GM19099 (cell line): ENCODE results near the gene FLNA.

Experiments used
- POLR2A ChIP-seq: IDR thresholded peaks from 3 replicates; pipeline ENCODE4 v1.6.1; 2011; ENCODE audit warnings: low read depth; ENCODE audit not compliant: insufficient read length; ENCODE audit errors: extremely low read depth

Gene FLNA

DNA sequence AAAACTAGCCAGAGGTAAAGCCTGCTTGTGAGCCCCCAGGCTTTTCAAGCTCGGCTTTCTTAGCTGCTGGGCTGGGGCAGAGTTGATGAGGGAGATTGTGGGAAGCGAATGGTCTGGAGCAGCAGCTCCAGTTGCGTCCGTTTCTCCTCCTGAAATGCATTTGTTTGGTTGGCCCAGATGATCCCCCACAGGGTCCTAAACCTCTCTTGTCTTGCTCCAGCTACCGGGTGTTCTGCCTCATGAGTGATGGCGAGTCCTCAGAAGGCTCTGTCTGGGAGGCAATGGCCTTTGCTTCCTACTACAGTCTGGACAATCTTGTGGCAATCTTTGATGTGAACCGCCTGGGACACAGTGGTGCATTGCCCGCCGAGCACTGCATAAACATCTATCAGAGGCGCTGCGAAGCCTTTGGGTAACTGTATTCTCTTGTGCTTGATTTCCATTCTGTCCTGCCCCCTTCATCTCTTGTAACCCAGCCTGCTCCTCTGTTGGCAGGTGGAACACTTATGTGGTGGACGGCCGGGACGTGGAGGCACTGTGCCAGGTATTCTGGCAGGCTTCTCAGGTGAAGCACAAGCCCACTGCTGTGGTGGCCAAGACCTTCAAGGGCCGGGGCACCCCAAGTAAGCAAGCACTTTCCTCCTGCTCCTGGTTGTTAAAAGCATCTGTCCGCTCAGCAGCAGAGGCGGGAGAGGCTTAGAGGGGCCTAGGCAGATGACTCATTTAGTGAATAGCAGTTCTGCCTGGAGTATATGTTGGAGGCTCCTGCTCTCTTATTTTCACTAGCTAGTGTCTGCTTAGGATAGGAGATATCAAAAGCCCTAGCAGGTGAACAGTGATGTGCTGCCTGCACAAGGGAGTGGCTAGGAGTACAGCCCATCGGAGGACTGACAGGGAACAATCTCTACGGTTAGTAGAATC lies 63.6 kb downstream of the FLNA start:
- TF ChIP-seq POLR2A, result no peak

- TF ChIP-seq POLR2A, result no peak
These were observed 65.2 kb downstream of the FLNA start for GRCh38 chrX:154309041-154309775.

- no peak for TF ChIP-seq POLR2A
These were observed 66.1 kb downstream of the FLNA start for GRCh38 chrX:154308108-154308946.

- no peak for TF ChIP-seq POLR2A
These were observed 67.2 kb downstream of the FLNA start for GRCh38 chrX:154307202-154307601.

GRCh38 chrX:154305541-154306205 lies 68.8 kb downstream of the FLNA start:
- no peak for TF ChIP-seq POLR2A

DNA sequence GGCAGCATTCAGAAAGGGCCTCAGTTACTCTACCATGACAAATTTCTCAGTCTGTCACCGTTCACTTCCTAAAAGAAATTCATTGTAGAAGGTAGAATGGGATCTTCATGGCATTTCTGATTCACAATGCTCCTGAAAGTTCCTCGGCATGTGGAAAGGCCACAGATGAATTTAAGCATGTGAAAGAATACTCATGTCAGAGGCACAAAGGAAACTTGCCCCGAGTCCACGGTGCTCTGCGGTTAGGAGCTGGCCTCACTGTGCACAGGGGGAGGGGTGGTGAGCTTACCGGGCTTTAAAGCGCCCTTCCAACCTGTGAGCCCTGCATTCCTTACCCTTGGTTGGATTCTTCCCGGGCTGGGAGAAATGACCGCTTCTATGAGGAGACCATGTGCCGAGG lies 69.6 kb downstream of the FLNA start:
- TF ChIP-seq POLR2A, result no peak

- no peak for TF ChIP-seq POLR2A
These were observed 71.0 kb downstream of the FLNA start for GRCh38 chrX:154303476-154303875.

DNA sequence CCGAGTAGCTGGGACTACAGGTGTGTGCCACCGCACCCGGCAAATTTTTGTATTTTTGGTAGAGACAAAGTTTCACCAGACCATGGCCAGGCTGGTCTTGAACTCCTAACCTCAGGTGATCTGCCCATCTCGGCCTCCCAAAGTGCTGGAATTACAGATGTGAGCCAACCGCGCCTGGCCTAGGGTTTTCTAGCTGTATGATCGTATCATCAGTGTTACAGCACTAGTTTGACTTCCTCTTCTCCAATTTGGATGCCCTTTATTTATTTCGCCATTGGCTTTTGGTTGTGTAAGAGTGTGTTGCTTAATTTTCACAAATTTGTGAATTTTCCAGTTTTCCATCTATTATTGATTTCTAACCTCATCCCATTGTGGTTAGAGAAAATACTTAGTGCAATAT lies 73.6 kb downstream of the FLNA start:
- TF ChIP-seq POLR2A, result no peak
